Astrocyte (in vitro differentiated cells and primary cell): ENCODE data around the gene WBP1. TPM values are rescaled to one million over a fixed set of nuclear protein-coding genes. Genes with fewer than 3 reads are reported as not detected.

Source experiments
- DNase-seq: peaks from one replicate; pipeline ENCODE4 v3.0.0-alpha.2; 2010; ENCODE audit warnings: low read depth
- FAIRE-seq: peaks from 2 replicates; lab custom pipeline; 2011; peaks lifted over from hg19 to GRCh38; lab: Jason Lieb, UNC
- H2AFZ ChIP-seq: 2 replicates; pipeline ENCODE4 v1.6.0; 2012; ENCODE audit warnings: low read depth, low read length, inconsistent platforms
- H3K27ac ChIP-seq: 2 replicates; pipeline ENCODE4 v1.5.1; 2011; ENCODE audit warnings: low read depth, low read length, inconsistent platforms
- H3K27me3 ChIP-seq: 2 replicates; pipeline ENCODE4 v1.6.0; 2011; ENCODE audit warnings: low read length, inconsistent platforms; ENCODE audit not compliant: insufficient read depth
- H3K36me3 ChIP-seq: 2 replicates; pipeline ENCODE4 v1.5.1; 2011; ENCODE audit warnings: low read length, inconsistent platforms; ENCODE audit not compliant: insufficient read depth
- H3K4me1 ChIP-seq: 2 replicates; pipeline ENCODE4 v1.5.1; 2011; ENCODE audit warnings: low read length, inconsistent platforms; ENCODE audit not compliant: insufficient read depth
- H3K4me2 ChIP-seq: 2 replicates; pipeline ENCODE4 v1.6.0; 2012; ENCODE audit warnings: low read length, inconsistent platforms
- H3K4me3 ChIP-seq: 2 replicates; pipeline ENCODE4 v1.5.1; 2011; ENCODE audit warnings: low read depth, mild to moderate bottlenecking, low read length, inconsistent platforms; ENCODE audit not compliant: insufficient read depth
- H3K79me2 ChIP-seq: 2 replicates; pipeline ENCODE4 v1.6.0; 2012; ENCODE audit warnings: mild to moderate bottlenecking, low read length, inconsistent platforms; ENCODE audit not compliant: insufficient read depth
- H3K9ac ChIP-seq: 2 replicates; pipeline ENCODE4 v1.6.0; 2012; ENCODE audit warnings: mild to moderate bottlenecking, low read length, inconsistent platforms
- H3K9me3 ChIP-seq: 2 replicates; pipeline ENCODE4 v1.5.1; 2012; ENCODE audit warnings: low read depth, mild to moderate bottlenecking, low read length, inconsistent platforms; ENCODE audit not compliant: insufficient read depth
- H4K20me1 ChIP-seq: 2 replicates; pipeline ENCODE4 v1.6.0; 2012; ENCODE audit warnings: low read length, inconsistent platforms; ENCODE audit not compliant: insufficient read depth
- H3K27ac Mint-ChIP-seq: one replicate; pipeline ENCODE4 v1.8.0; 2021; ENCODE audit warnings: mild to moderate bottlenecking, mixed read lengths; ENCODE audit not compliant: unreplicated experiment
- H3K27me3 Mint-ChIP-seq: one replicate; pipeline ENCODE4 v1.8.0; 2021; ENCODE audit warnings: low read depth, mixed read lengths; ENCODE audit not compliant: unreplicated experiment
- H3K36me3 Mint-ChIP-seq: one replicate; pipeline ENCODE4 v1.8.0; 2021; ENCODE audit warnings: low read depth, mixed read lengths; ENCODE audit not compliant: unreplicated experiment
- H3K4me1 Mint-ChIP-seq: one replicate; pipeline ENCODE4 v1.8.0; 2021; ENCODE audit warnings: low read depth, mixed read lengths; ENCODE audit not compliant: unreplicated experiment
- H3K4me3 Mint-ChIP-seq: one replicate; pipeline ENCODE4 v1.8.0; 2021; ENCODE audit warnings: mild to moderate bottlenecking, moderate library complexity, mixed read lengths; ENCODE audit not compliant: unreplicated experiment
- H3K9me3 Mint-ChIP-seq: one replicate; pipeline ENCODE4 v1.8.0; 2021; ENCODE audit warnings: mild to moderate bottlenecking, mixed read lengths; ENCODE audit not compliant: unreplicated experiment
- CTCF ChIP-seq: IDR thresholded peaks from 2 replicates; pipeline ENCODE4 v1.5.1; 2011; ENCODE audit warnings: low read depth, mild to moderate bottlenecking, inconsistent platforms, low read length, moderate library complexity; ENCODE audit not compliant: insufficient read depth
- EZH2 ChIP-seq: IDR thresholded peaks from 2 replicates; pipeline ENCODE4 v1.6.1; 2012; ENCODE audit warnings: mild to moderate bottlenecking, low read length, inconsistent platforms; ENCODE audit not compliant: insufficient read depth
- total RNA-seq: library from RNA; stranded (reverse); gene quantifications from 2 replicates; pipeline ENCODE4 v1.2.1, GENCODE V29; 2021

Gene WBP1
- total RNA-seq, 1 donor from 2014 or later, result 56.4 TPM

- DNase-seq (no peak), FAIRE-seq (no peak)
- Histone ChIP-seq H3K9ac (no peak overlapping the region), H3K4me2 (peak overlapping the region; percentile 85), H3K4me3 (peak overlapping the region; percentile 5), H3K4me1 (peaks cover 29% of the 10 kb centered on the region), H3K27ac (no peak overlapping the region), H3K36me3 (no peaks in the 10 kb centered on the region), H3K79me2 (no peaks in the 10 kb centered on the region), H2AFZ (peak overlapping the region; percentile 21), H3K27me3 (peaks cover 42% of the 10 kb centered on the region), H3K9me3 (no peaks in the 10 kb centered on the region), H4K20me1 (no peaks in the 10 kb centered on the region)
- Mint-ChIP-seq H3K9me3 (no peaks in the 10 kb centered on the region), H3K27me3 (peaks cover 66% of the 10 kb centered on the region), H3K27ac (peak overlapping the region; percentile 38), H3K4me3 (peak overlapping the region; percentile 81), H3K36me3 (peaks cover 6% of the 10 kb centered on the region), H3K4me1 (peaks cover 11% of the 10 kb centered on the region)
- TF ChIP-seq EZH2 (peak; percentile 89), CTCF (no peak)
These were observed 40.4 kb downstream of the WBP1 start for GRCh38 chr2:74498500-74499266.

- Mint-ChIP-seq H3K4me1 (peaks cover 13% of the 10 kb centered on the region), H3K27ac (peak within 1 kb of the TSS; percentile 38), H3K9me3 (no peaks in the 10 kb centered on the region), H3K27me3 (peaks cover 66% of the 10 kb centered on the region), H3K4me3 (peak within 1 kb of the TSS; percentile 81), H3K36me3 (peaks cover 6% of the 10 kb centered on the region)
- peaks cover 42% of the 10 kb centered on the region for H3K27me3 ChIP-seq
- peak within 1 kb of the TSS; percentile 5 for H3K4me3 ChIP-seq
- no peak within 1 kb of the TSS for H3K27ac ChIP-seq
- H2AFZ ChIP-seq, result peak within 1 kb of the TSS; percentile 21
- no peak within 1 kb of the TSS for H3K9ac ChIP-seq
- H3K4me2 ChIP-seq, result peak within 1 kb of the TSS; percentile 85
- H3K4me1 ChIP-seq, result peaks cover 36% of the 10 kb centered on the region
- peaks cover 4% of the 10 kb centered on the region for H3K79me2 ChIP-seq
- FAIRE-seq (no peak), DNase-seq (no peak)
- TF ChIP-seq CTCF (no peak), EZH2 (peak; percentile 79)
- H4K20me1 ChIP-seq, result no peaks in the 10 kb centered on the region
- no peaks in the 10 kb centered on the region for H3K9me3 ChIP-seq
- H3K36me3 ChIP-seq, result no peaks in the 10 kb centered on the region
These were observed 41.2 kb downstream of the WBP1 start, which contains the start of gene LBX2 for GRCh38 chr2:74499267-74499939. Gene LBX2, minus strand, starts transcription at chr2:74499603. Its CDS starts 66 bp downstream, at chr2:74499537.
